HG02759 (cell line): ENCODE measurements around the gene TPP2.

Source experiments
- ATAC-seq: cut with Tn5 transposase; IDR thresholded peaks from one replicate; pipeline ENCODE4 v1.9.1; 2021; ENCODE audit warnings: mild to moderate bottlenecking, moderate library complexity; ENCODE audit not compliant: unreplicated experiment

Gene TPP2

GRCh38 chr13:102692491-102692826, 95.7 kb downstream of the TPP2 start:
- no peak for ATAC-seq

DNA sequence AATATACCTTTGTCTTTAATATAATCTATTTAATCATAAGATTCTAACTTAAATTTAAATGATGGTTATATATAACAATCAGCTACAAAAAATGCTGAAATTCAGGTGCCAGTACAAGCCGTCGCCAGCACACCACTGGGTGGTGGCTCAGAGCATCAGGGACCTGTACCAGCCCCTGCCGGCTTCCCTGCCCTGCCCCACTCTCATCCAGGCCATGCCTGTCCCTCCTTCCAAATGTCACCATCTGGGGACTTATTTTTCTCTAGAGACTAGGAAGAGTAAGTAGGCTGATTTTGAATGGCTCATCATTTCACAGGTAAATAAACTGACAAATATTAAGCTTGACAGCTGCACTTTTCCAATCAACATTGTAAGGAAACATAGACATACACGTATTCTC, 96.5 kb downstream of the TPP2 start:
- ATAC-seq = no peak

DNA sequence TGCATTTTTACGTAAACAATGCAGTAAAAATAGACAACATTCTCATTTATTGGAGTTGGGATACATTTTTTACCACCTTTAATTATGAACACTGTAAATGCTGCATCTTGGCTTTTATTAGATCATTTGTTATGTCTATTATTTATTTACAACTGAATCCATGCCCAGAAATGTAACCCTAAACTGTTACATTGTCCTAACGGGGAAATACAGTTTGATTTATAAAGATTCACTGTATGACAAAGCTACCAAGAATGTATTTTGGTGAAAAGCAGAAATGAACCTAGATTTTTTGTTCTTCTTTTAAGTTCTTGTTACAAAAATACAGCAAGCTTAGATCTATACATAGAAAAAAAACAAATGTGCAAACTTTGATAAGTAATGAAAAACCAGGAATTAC, 97.0 kb downstream of the TPP2 start:
- no peak for ATAC-seq

- ATAC-seq = no peak
These were observed 98.2 kb downstream of the TPP2 start, which contains the start of gene METTL21C for GRCh38 chr13:102694937-102695336. TSS of gene METTL21C (minus strand) at chr13:102695044. CDS start at chr13:102694498, 546 bp downstream.

- no peak for ATAC-seq
These were observed 99.7 kb downstream of the TPP2 start for GRCh38 chr13:102696465-102696864.

GRCh38 chr13:102697264-102697663, 100.5 kb downstream of the TPP2 start:
- no peak for ATAC-seq

DNA sequence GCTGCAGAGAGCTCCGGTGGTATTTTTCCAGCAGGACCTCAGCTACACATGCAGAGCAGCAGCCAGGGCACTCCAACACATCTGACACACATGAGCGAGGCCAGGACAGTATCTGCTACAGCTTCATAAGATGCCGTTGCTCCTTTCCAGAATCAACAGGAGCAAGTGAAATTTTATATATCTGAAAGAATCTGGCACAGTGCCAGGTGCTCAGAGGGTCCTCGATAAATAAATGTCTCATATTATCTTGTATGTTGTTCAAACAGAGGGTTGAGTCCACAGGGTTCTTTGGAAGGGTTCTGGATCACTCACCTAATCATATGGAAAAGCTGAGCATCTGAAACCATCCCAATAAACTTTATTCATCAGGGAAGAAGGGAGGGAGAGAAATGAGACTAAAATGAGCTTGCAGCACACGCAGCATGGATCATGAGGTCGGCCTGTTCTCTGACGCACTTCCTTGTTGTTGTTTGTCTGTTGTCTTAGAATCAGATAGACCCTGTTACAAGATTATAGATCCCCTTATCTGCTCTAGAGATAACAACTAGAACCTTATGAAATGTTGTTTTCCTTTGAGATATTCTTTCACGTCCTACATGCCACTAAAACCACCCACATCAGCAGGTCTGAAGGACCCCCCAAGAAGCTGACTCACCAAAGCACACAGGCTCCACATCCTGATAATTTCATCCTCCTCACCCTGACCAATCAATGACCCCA, 101.3 kb downstream of the TPP2 start:
- no peak for ATAC-seq

DNA sequence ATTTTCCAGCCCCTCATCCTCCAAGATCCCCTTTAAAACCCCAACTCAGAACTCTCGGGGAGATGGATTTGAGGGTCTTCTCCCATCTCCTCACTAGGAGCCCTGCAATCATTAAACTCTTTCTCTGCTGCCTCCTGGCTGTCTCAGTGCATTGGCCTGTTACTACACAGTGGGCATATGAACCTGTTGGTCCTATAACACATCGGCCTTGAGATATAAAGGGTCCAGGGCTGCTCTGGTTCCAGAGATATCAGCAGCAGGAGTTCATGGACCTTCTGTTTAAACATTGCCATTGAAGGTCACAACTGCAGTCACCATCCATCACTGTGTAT, 101.8 kb downstream of the TPP2 start:
- no peak for ATAC-seq

- ATAC-seq = no peak
These were observed 102.7 kb downstream of the TPP2 start for GRCh38 chr13:102699504-102699903.

GRCh38 chr13:102700088-102701031, 103.6 kb downstream of the TPP2 start:
- no peak for ATAC-seq

DNA sequence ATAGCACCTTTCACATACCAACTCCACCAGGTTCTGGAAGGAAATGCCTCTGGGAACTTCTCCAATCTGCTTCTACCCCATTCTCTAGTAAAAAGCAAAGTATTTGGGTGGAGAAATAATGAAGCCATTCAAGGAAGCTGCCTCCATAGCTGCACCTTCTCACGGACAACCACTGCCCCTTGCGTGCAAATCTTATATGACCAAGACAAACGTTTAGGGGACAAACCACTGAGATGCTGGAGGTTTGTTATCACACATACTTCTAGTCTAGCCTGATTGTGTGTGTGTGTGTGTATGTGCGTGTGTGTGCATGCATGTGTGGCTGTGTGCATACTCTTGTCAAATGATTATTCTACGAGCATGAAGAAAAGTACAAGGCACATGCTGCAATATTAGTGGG, 104.5 kb downstream of the TPP2 start:
- ATAC-seq = no peak

DNA sequence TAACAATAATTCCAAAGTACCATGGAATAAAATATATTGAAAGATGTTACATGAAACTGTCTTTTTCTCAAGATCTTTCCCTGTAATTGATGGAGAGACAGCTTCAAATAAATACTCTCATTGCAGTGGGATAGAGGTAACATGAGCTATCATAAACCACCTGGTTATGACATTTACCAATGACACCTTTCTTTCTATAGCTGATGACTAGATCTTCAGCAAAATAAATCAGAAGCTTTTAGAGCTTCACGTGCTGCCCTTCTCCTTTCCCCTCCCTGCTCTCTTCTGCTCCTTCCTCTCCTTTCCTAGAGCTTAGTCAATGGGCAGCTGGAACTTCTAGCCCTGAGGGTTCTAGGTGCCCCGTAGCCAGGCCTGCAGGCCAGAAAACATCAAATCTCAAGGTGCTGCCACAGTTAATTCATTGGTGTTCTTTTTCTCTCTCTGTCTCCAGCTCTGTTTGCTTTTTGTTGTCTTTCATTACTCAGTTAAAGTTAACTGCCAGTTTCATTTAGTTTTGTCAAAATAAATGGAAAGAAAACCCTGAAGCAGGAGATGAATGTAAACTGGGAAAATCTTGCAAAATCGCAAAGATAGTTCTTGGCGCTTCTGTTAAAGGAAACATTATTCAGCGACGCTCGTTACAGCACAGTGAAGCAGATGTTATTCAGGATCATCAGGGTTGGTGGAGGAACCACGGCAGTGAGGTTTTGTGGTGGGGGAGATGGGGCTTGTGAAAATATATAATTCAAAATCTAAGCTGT, 106.4 kb downstream of the TPP2 start:
- ATAC-seq = no peak

DNA sequence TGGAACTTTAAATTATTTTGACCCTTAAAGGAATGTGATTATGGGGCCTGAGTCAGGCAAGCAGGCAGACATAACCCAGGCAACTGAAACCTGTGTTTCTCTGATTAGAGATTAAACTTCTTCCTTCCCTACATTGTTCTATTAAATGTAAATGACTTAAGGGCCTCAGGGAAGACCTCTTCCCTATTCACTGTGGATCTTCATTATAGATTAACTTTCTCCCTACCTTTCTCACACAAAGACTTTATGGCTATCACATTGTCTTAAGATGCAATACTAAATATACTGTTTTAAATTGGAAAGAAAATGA, 106.9 kb downstream of the TPP2 start:
- no peak for ATAC-seq

DNA sequence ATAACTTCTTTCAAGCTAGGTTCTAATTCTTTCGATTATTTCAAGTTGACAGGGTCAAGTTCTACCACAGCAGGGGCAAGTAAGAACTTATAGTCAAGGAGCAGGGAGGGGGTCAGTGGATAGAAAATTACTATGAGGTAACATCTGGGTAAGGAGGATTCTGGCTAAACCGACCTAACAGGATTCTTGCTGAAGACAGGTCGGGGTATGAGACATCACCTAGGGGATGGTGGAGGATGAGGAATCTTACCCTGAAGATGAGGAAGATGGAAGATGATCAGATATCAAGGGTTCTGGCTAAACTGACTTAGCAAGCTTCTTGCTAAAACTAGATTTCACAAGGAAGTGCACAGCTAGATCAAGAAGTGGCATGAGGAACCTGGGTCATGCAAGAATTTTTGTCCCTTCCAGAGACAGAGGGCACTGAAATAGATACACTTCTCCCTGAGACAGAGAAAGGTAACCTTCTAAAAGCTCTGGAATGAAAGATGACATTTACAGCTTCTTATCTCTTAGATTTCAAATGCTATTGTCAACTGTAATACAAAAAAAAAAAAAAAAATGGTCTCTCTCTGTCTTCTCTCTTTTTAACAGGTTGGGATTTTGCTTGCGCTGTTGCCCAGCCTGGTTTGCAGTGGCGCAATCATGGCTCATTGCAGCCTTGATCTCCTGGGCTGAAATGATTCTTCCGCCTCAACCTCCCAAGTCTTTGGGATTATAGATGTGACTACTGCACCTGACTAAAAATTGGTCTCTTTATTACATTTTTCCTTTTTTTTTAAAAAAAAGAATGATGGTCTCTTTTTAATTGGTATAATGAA, 107.7 kb downstream of the TPP2 start:
- ATAC-seq = no peak

DNA sequence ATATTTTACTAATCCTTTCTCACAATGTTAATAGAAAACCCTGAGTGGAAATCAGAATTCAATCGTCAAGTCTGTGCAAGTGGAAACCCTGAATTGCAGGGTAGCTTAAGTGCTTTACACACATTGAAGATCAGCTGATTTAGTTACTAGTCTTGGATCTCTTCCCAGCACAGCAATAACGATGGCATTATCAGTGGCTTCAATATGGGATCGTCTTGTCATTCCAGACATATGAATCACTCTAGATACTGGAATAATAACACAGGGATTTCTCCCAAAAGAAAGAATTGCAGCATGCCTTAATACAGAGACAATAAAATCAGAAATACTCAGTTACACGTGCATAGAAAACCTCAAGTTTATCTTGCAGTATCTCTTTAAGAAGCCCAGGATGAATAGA, 110.7 kb downstream of the TPP2 start:
- no peak for ATAC-seq

DNA sequence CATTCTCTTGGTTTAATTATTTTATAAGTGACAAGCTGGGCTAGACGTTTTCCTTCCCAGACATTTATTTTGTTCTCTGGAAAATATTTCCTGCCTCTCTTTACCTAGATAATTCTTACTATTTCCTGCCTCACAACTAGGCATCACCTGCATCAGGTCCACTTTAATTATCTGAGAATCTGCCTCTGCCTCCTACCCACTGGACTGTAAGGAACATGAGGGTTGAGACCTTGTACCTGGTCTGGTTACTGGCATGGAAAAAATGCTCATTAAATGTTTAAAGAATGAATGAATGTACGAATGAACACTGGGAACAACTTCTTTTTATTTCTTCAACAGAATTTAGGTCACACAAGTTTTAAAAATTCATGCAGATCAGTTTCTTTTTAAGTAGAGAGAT, 111.4 kb downstream of the TPP2 start:
- no peak for ATAC-seq

- ATAC-seq = no peak
These were observed 112.2 kb downstream of the TPP2 start for GRCh38 chr13:102708991-102709390.

DNA sequence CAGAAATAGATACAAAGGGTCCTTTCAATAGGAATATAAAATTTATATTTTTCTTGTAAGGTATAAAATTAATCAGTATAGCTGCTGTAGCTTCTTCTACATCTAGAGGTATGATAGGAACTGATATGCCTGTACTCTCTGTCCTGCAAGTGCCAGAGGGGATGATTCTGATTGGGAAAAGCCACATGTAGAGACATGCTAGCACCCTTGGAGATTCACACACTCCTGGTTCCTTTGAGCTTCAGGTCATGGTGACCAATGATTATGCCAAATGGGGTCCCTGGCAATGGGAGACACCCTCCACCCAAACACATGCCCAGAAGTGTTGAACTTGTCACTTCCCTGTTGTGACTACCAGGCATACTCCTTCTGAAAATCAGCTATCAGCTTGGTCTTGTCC, 112.8 kb downstream of the TPP2 start:
- ATAC-seq = no peak

GRCh38 chr13:102710261-102710679, 113.5 kb downstream of the TPP2 start:
- ATAC-seq = no peak

GRCh38 chr13:102715447-102715846, 118.7 kb downstream of the TPP2 start:
- no peak for ATAC-seq

DNA sequence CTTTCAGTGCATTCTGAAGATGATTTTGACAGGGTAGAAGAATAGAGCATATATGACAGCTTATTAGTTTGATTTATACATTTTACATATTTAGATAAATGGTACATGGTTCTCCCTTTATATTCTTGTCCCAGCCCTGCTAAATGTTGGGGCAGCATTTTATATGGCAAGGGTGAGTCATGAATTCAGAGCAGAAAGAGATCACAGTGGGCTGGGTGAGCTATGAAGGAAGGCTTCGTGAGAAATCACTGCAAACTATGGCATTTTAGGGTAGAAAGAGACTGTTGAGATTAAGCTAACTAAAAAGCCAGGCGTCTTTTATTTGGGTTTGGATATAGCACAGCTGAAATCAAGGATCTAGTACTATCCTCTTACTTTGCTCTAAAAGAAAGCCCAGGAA, 122.0 kb downstream of the TPP2 start:
- ATAC-seq = no peak
